ENCODE results near the gene ABCG2. TPM values are rescaled to one million over a fixed set of nuclear protein-coding genes. Genes with fewer than 3 reads are reported as not detected.

Gene ABCG2
- total and polyA plus RNA-seq, 7 experiments from 2014 or later: 0.26 to 0.67 (median 0.46) TPM; not detected in 3

DNA sequence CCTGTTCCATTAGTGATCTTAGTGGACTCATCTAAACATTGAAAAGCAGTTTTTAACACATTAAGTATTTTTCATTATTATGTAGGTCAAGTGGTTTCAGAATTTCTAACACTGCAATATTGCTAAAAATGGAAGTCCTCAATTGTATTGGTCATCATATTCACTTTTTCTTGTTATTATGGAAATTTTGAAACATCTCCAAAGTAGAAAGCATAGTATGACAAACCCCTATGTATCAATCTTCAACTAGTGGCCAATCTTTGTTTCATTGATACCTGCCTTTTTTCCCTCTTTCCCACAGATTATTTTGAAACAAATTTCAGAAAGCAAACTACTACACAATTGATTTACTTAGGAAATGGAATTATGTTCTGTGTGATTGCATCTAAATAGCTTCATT is 14.5 kb upstream of the ABCG2 start:
- Histone ChIP-seq H3K27me3 (ENCODE audit: control insufficient read depth in 2 of 2, insufficient read depth in 2 of 2, low read length in 2 of 2) (no peaks in the 10 kb centered on the region), H3K36me3 (ENCODE audit: control insufficient read depth in 2 of 3, insufficient read depth in 3 of 3, low read length in 3 of 3) (no peaks in the 10 kb centered on the region), H3K9me3 (ENCODE audit: control insufficient read depth in 2 of 3, low read length in 3 of 3) (no peaks in the 10 kb centered on the region), H3K27ac (ENCODE audit: low read depth, low read length) (no peak overlapping the region), H3K4me1 (ENCODE audit: control insufficient read depth in 2 of 2, insufficient read depth in 2 of 2, low read length in 2 of 2) (no peaks in the 10 kb centered on the region), H3K4me3 (ENCODE audit: low read length) (no peak overlapping the region)
- ATAC-seq (no peak), DNase-seq (no peak)
- H3K4me1 Mint-ChIP-seq: no peaks in the 10 kb centered on the region
- peaks cover 0 to 4% (median 0%) of the 10 kb centered on the region in 11 donors for H3K9me3 Mint-ChIP-seq
- intact Hi-C loops (cut with micrococcal nuclease): no loop called here
- H3K27me3 Mint-ChIP-seq: peaks cover 0 to 4% (median 4%) of the 10 kb centered on the region in 5 donors
- ChIA-PET POLR2A (no interaction called here), CTCF (interaction anchor here (0.9 kb wide), 1 partner anchor 9 kb away, joined by 4 read pairs; no protein-coding TSS in a partner anchor)
- H3K4me3 Mint-ChIP-seq: no peak overlapping the region
- no peak overlapping the region for H3K27ac Mint-ChIP-seq
- no peaks in the 10 kb centered on the region for H3K36me3 Mint-ChIP-seq

DNA sequence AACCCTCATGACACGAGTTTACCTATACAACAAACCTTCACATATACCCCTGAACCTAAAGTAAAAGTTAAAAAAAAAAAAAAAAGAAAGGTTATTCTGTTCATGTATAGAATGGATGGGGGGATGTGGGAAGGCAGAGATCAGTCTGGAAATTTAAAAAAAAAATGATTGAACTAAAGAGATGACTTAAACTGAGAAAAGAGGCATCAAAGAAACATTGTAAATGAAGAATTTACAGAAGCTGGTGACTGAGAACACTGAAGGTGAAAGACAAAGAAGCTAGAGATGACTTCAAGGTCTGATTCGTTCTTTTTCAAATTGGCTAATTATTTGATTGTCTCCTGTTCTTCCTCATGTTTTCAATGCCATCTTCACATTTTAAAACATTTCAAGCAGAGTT is 12.8 kb upstream of the ABCG2 start:
- Histone ChIP-seq H3K9me3 (ENCODE audit: control insufficient read depth in 2 of 3, low read length in 3 of 3) (no peaks in the 10 kb centered on the region), H3K4me3 (ENCODE audit: low read length) (no peak overlapping the region), H3K36me3 (ENCODE audit: control insufficient read depth in 2 of 3, insufficient read depth in 3 of 3, low read length in 3 of 3) (no peaks in the 10 kb centered on the region), H3K27ac (ENCODE audit: low read depth, low read length) (no peak overlapping the region), H3K4me1 (ENCODE audit: control insufficient read depth in 2 of 2, insufficient read depth in 2 of 2, low read length in 2 of 2) (no peaks in the 10 kb centered on the region), H3K27me3 (ENCODE audit: control insufficient read depth in 2 of 2, insufficient read depth in 2 of 2, low read length in 2 of 2) (no peaks in the 10 kb centered on the region)
- Mint-ChIP-seq H3K4me3 (no peak overlapping the region), H3K4me1 (no peaks in the 10 kb centered on the region), H3K36me3 (no peaks in the 10 kb centered on the region), H3K27me3 (peaks cover 0 to 6% (median 0%) of the 10 kb centered on the region in 5 donors), H3K9me3 (peaks cover 0 to 1% (median 0%) of the 10 kb centered on the region in 11 donors), H3K27ac (no peak overlapping the region)
- ChIA-PET CTCF (no interaction called here), POLR2A (no interaction called here)
- intact Hi-C loops (cut with micrococcal nuclease): no loop called here
- no peak for ATAC-seq
- no peak for DNase-seq

DNA sequence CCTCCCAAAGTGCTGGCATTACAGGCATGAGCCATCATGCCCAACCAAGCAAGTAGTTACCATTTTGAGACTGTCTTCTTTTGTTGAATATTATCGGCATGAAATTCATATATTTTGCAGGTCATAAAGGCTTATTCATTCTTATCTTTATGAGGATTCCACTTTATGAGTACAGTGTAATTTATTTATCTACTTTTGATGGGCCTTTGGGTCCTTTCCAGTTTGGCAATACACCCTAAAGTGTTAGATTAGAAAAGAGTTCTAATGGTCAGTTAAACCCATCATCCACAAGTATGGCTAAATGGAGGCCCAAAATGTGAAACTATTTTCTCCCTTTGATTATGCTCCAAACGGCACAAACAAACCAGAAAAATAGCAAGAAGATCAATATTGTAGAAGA is 10.9 kb upstream of the ABCG2 start:
- H3K9me3 Mint-ChIP-seq: peaks cover 0 to 6% (median 0%) of the 10 kb centered on the region in 11 donors
- ChIA-PET POLR2A (no interaction called here), CTCF (no interaction called here)
- no peak overlapping the region for H3K4me3 Mint-ChIP-seq
- H3K4me1 Mint-ChIP-seq: no peaks in the 10 kb centered on the region
- Histone ChIP-seq H3K4me3 (ENCODE audit: low read length) (no peak overlapping the region), H3K36me3 (ENCODE audit: control insufficient read depth in 2 of 3, insufficient read depth in 3 of 3, low read length in 3 of 3) (no peaks in the 10 kb centered on the region), H3K27me3 (ENCODE audit: control insufficient read depth in 2 of 2, insufficient read depth in 2 of 2, low read length in 2 of 2) (no peaks in the 10 kb centered on the region), H3K9me3 (ENCODE audit: control insufficient read depth in 2 of 3, low read length in 3 of 3) (no peaks in the 10 kb centered on the region), H3K4me1 (ENCODE audit: control insufficient read depth in 2 of 2, insufficient read depth in 2 of 2, low read length in 2 of 2) (no peaks in the 10 kb centered on the region), H3K27ac (ENCODE audit: low read depth, low read length) (no peak overlapping the region)
- peaks cover 0 to 9% (median 3%) of the 10 kb centered on the region in 5 donors for H3K27me3 Mint-ChIP-seq
- H3K36me3 Mint-ChIP-seq: peaks cover 0 to 3% (median 0%) of the 10 kb centered on the region in 5 donors
- ATAC-seq (no peak), DNase-seq (no peak)
- intact Hi-C loops (cut with micrococcal nuclease): no loop called here
- H3K27ac Mint-ChIP-seq: no peak overlapping the region

DNA sequence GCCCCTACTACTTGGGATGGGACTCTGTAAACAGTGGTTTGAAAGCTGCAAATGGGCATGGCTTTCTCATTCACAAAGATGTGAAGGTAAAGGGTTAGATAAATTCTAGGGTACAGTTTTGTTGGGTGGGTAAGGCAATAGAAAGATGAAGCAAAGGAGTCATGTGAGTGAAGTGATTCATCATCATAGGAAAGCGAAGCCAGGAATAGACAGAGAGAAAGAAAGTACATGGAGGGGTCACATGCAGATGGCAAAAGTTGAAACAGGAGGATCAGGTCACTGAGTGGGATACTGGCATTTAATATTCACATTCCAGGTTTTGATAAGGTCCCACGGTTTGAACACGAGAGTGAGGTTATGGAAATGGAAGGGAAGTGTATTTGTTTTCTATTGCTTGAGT is 8.2 kb upstream of the ABCG2 start:
- CTCF ChIA-PET: no interaction called here
- intact Hi-C loops (cut with micrococcal nuclease): no loop called here

DNA sequence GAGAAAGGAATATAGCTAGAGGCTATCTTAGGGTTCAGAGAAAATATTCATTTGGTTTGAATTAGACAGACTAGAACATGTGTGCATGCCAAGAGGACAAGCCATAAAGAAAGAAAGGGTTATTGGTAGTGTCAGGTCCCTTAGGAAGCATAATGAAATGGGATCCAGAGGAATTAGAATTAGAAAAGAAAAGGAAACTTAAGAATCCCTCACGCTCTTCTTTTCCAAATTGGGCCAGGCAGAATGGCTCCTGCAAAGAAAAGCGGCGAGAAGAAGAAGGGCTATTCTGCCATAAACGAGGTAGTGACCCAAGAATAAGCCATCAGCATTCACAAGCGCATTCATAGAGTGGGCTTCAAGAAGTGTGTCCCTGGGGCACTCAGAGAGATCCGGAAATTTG is 4.9 kb upstream of the ABCG2 start:
- Mint-ChIP-seq H3K36me3 (peaks cover 0 to 3% (median 2%) of the 10 kb centered on the region in 5 donors), H3K27me3 (peaks cover 1 to 16% (median 10%) of the 10 kb centered on the region in 5 donors), H3K4me1 (peaks cover under 1 to 8% (median 7%) of the 10 kb centered on the region in 7 donors), H3K9me3 (peaks cover 0 to 9% (median 0%) of the 10 kb centered on the region in 11 donors), H3K4me3 (no peak overlapping the region), H3K27ac (no peak overlapping the region)
- ChIA-PET POLR2A (no interaction called here), CTCF (no interaction called here)
- Histone ChIP-seq H3K27ac (ENCODE audit: low read depth, low read length) (no peak overlapping the region), H3K27me3 (ENCODE audit: control insufficient read depth in 2 of 2, insufficient read depth in 2 of 2, low read length in 2 of 2) (no peaks in the 10 kb centered on the region), H3K36me3 (ENCODE audit: control insufficient read depth in 2 of 3, insufficient read depth in 3 of 3, low read length in 3 of 3) (no peaks in the 10 kb centered on the region), H3K4me1 (ENCODE audit: control insufficient read depth in 2 of 2, insufficient read depth in 2 of 2, low read length in 2 of 2) (peaks cover 0 to 5% of the 10 kb centered on the region in 2 donors), H3K9me3 (ENCODE audit: control insufficient read depth in 2 of 3, low read length in 3 of 3) (no peaks in the 10 kb centered on the region), H3K4me3 (ENCODE audit: low read length) (no peak overlapping the region)
- DNase-seq (no peak), ATAC-seq (no peak)
- intact Hi-C loops (cut with micrococcal nuclease): no loop called here

More for the DNA sequence above, 8.2 kb upstream of the ABCG2 start:
- Histone ChIP-seq H3K27me3 (ENCODE audit: control insufficient read depth in 2 of 2, insufficient read depth in 2 of 2, low read length in 2 of 2) (no peaks in the 10 kb centered on the region), H3K9me3 (ENCODE audit: control insufficient read depth in 2 of 3, low read length in 3 of 3) (no peaks in the 10 kb centered on the region), H3K27ac (ENCODE audit: low read depth, low read length) (no peak overlapping the region), H3K36me3 (ENCODE audit: control insufficient read depth in 2 of 3, insufficient read depth in 3 of 3, low read length in 3 of 3) (no peaks in the 10 kb centered on the region), H3K4me1 (ENCODE audit: control insufficient read depth in 2 of 2, insufficient read depth in 2 of 2, low read length in 2 of 2) (no peaks in the 10 kb centered on the region), H3K4me3 (ENCODE audit: low read length) (no peak overlapping the region)
- H3K4me3 Mint-ChIP-seq: no peak overlapping the region
- H3K9me3 Mint-ChIP-seq: peaks cover 0 to 9% (median 0%) of the 10 kb centered on the region in 11 donors
- peaks cover 0 to 13% (median 4%) of the 10 kb centered on the region in 5 donors for H3K27me3 Mint-ChIP-seq
- ATAC-seq (no peak), DNase-seq (no peak)
- peaks cover 0 to 3% (median 0%) of the 10 kb centered on the region in 5 donors for H3K36me3 Mint-ChIP-seq
- POLR2A ChIA-PET: no interaction called here
- no peaks in the 10 kb centered on the region for H3K4me1 Mint-ChIP-seq
- H3K27ac Mint-ChIP-seq: no peak overlapping the region

DNA sequence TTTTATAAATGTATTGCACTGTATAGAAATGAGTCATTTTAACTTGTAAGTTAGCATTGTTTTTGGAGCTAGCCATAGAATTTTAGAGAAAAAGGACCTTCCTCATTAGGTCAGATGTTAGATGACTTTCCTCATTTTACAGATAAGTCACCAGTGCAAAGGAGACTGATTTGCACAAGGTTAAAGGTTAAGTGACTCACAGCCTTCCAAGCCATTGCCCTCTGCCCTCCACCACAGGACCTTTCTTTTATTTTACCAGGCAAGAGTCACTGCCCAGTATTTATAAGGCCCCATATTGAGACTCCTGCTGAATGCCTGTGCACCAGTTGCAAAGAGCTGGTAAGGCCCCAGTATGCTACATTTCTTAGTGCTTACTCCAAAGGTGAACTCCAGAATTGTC is 4.2 kb upstream of the ABCG2 start:
- Histone ChIP-seq H3K36me3 (ENCODE audit: control insufficient read depth in 2 of 3, insufficient read depth in 3 of 3, low read length in 3 of 3) (no peaks in the 10 kb centered on the region), H3K4me1 (ENCODE audit: control insufficient read depth in 2 of 2, insufficient read depth in 2 of 2, low read length in 2 of 2) (peaks cover 0 to 5% of the 10 kb centered on the region in 2 donors), H3K4me3 (ENCODE audit: low read length) (no peak overlapping the region), H3K27ac (ENCODE audit: low read depth, low read length) (no peak overlapping the region), H3K9me3 (ENCODE audit: control insufficient read depth in 2 of 3, low read length in 3 of 3) (no peaks in the 10 kb centered on the region), H3K27me3 (ENCODE audit: control insufficient read depth in 2 of 2, insufficient read depth in 2 of 2, low read length in 2 of 2) (no peaks in the 10 kb centered on the region)
- peaks cover 6 to 15% (median 13%) of the 10 kb centered on the region in 7 donors for H3K4me1 Mint-ChIP-seq
- H3K36me3 Mint-ChIP-seq: peaks cover 0 to 3% (median 2%) of the 10 kb centered on the region in 5 donors
- peaks cover 0 to 9% (median 0%) of the 10 kb centered on the region in 11 donors for H3K9me3 Mint-ChIP-seq
- POLR2A ChIA-PET: no interaction called here
- CTCF ChIA-PET: no interaction called here
- peaks cover 8 to 21% (median 17%) of the 10 kb centered on the region in 5 donors for H3K27me3 Mint-ChIP-seq
- intact Hi-C loops (cut with micrococcal nuclease): no loop called here
- DNase-seq: no peak
- no peak for ATAC-seq
- no peak overlapping the region for H3K27ac Mint-ChIP-seq
- H3K4me3 Mint-ChIP-seq: no peak overlapping the region

DNA sequence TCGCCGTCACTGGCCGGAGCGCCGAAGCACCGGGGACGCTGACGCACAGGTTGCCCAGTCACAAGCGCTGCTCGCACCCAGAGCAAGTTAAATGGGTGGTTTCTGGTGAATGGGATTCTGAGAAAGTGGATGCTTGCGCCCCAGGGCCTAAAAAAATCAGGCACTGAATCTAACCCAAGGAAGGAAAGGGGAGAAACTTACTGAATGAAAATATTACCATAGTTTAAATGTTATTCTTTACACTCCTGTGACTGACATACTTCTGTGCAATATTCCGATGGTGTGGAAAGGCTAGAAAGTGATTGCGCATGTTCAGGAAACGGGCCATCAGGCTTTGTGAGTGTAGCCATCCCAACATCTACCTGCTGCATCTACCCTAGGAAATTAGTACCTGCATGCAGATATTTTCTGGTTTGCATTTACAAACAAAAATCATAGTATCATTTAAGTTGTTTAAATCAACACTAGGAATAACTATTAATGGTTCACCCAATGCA is 838 bp upstream of the ABCG2 start:
- peaks cover 0 to 2% (median 0%) of the 10 kb centered on the region in 5 donors for H3K36me3 Mint-ChIP-seq
- DNase-seq (no peak), ATAC-seq (no peak)
- no peak overlapping the region for H3K27ac ChIP-seq (ENCODE audit: low read depth, low read length)
- peaks cover 6 to 16% (median 14%) of the 10 kb centered on the region in 7 donors for H3K4me1 Mint-ChIP-seq
- H3K4me1 ChIP-seq (ENCODE audit: control insufficient read depth in 2 of 2, insufficient read depth in 2 of 2, low read length in 2 of 2): peaks cover 0 to 5% of the 10 kb centered on the region in 2 donors
- ChIA-PET CTCF (no interaction called here), POLR2A (no interaction called here)
- intact Hi-C loops (cut with micrococcal nuclease): no loop called here
- H3K4me3 Mint-ChIP-seq: peak overlapping the region; percentile 51 to 79 (median 66)
- no peaks in the 10 kb centered on the region for H3K36me3 ChIP-seq (ENCODE audit: control insufficient read depth in 2 of 3, insufficient read depth in 3 of 3, low read length in 3 of 3)
- H3K4me3 ChIP-seq (ENCODE audit: low read length): peak overlapping the region; percentile 52
- H3K9me3 ChIP-seq (ENCODE audit: control insufficient read depth in 2 of 3, low read length in 3 of 3): no peaks in the 10 kb centered on the region
- peaks cover 16 to 27% (median 20%) of the 10 kb centered on the region in 5 donors for H3K27me3 Mint-ChIP-seq
- no peaks in the 10 kb centered on the region for H3K27me3 ChIP-seq (ENCODE audit: control insufficient read depth in 2 of 2, insufficient read depth in 2 of 2, low read length in 2 of 2)
- no peak overlapping the region for H3K27ac Mint-ChIP-seq
- peaks cover 0 to 4% (median 0%) of the 10 kb centered on the region in 11 donors for H3K9me3 Mint-ChIP-seq
